Body of pancreas (tissue), 4 donors: ENCODE results near the gene RUNX2. TPM values are rescaled to one million over a fixed set of nuclear protein-coding genes. Genes with fewer than 3 reads are reported as not detected.

Source experiments
- ATAC-seq: fragments of 150-250 bp; one replicate; pipeline ENCODE4 v1.9.1; 2016
- DNase-seq, 4 donors: peaks; one replicate each; pipeline ENCODE4 v3.0.0-alpha.2; 2019
- H3K27ac ChIP-seq, 4 donors: fragments of 200-600 bp; sonication (generic); 1 replicate in 3 of 4; 2 replicates in 1 of 4; pipeline versions ENCODE4 v1.5.1 to v1.6.1; 2016 to 2019; ENCODE audit warnings: mild to moderate bottlenecking in 1 of 4, mixed read lengths in 1 of 4, moderate library complexity in 1 of 4
- H3K27me3 ChIP-seq, 2 donors: fragments of 200-600 bp; sonication (generic); one replicate each; pipeline ENCODE4 v1.6.0; 2016; ENCODE audit warnings: mild to moderate bottlenecking in 1 of 2
- H3K36me3 ChIP-seq, 2 donors: fragments of 200-600 bp; sonication (generic); replicated peaks in 1 of 2; 2 replicates each; pipeline ENCODE4 v1.5.1; 2016; ENCODE audit warnings: low read depth in 2 of 2; ENCODE audit not compliant: insufficient read depth in 1 of 2
- H3K4me1 ChIP-seq: fragments of 200-600 bp; sonication (generic); one replicate; pipeline ENCODE4 v1.6.0; 2016
- H3K4me3 ChIP-seq, 2 donors: fragments of 200-600 bp; sonication (generic); 1 replicate in 1 of 2; 2 replicates in 1 of 2; pipeline ENCODE4 v1.5.1; 2016 to 2019
- H3K9me3 ChIP-seq, 3 donors: fragments of 200-600 bp; sonication (generic); 1 replicate in 2 of 3; 2 replicates in 1 of 3; pipeline ENCODE4 v1.5.1; 2016
- CTCF ChIP-seq, 7 experiments: fragments of 450-650 bp in 4 of 7; fragments of 200-600 bp in 3 of 7; sonication (generic) in 3 of 7; IDR thresholded peaks; one replicate each; pipeline ENCODE4 v1.5.1; 2016 to 2019; ENCODE audit warnings: antibody characterized with exemption in 7 of 7
- POLR2A ChIP-seq, 3 donors: fragments of 450-650 bp; IDR thresholded peaks; one replicate each; pipeline ENCODE4 v1.6.1; 2016; ENCODE audit warnings: antibody characterized with exemption in 3 of 3, mild to moderate bottlenecking in 2 of 3
- WGBS, 2 donors: methylation state at CpG; one replicate each; pipeline ENCODE4 v1.1.5; 2017; 5-methylcytosine and 5-hydroxymethylcytosine counted together
- intact Hi-C: fragments of 100-400 bp; cut with DNase I; formaldehyde crosslinking; loops from one replicate; pipeline ENCODE4 v1.15.1; 2023
- total RNA-seq, 2 donors: library from RNA; depleted of rRNA; stranded (reverse); fragments of >200 nt; gene quantifications; one replicate each; pipeline ENCODE4 v1.1.0, GENCODE V29; 2016

RUNX2 gene
- total RNA-seq, 2 donors from 2014 or later: 0.33 to 1.0 TPM

GRCh38 chr6:45681860-45682511 lies 353.9 kb downstream of the RUNX2 start:
- Histone ChIP-seq H3K4me3 (no peak overlapping the region), H3K4me1 (no peaks in the 10 kb centered on the region), H3K9me3 (peaks cover 0 to 4% (median 0%) of the 10 kb centered on the region in 3 donors), H3K27ac (no peak overlapping the region), H3K27me3 (no peaks in the 10 kb centered on the region), H3K36me3 (no peaks in the 10 kb centered on the region)
- peak in 1 of 4 donors; percentile 68 for DNase-seq
- no peak for ATAC-seq
- no peak for TF ChIP-seq POLR2A (IDR thresholded peaks at IDR 0.05)
- no peak for TF ChIP-seq CTCF (IDR thresholded peaks at IDR 0.05)
- intact Hi-C loops: no loop called here
- 58 to 80% methylated on average over 4 of the region's 4 CpGs for WGBS, 2 donors

- TF ChIP-seq POLR2A (IDR thresholded peaks at IDR 0.05) (no peak), CTCF (IDR thresholded peaks at IDR 0.05) (no peak)
- Histone ChIP-seq H3K4me1 (no peaks in the 10 kb centered on the region), H3K4me3 (no peak overlapping the region), H3K9me3 (peaks cover 0 to 4% (median 0%) of the 10 kb centered on the region in 3 donors), H3K27ac (no peak overlapping the region), H3K27me3 (no peaks in the 10 kb centered on the region), H3K36me3 (no peaks in the 10 kb centered on the region)
- ATAC-seq (no peak), DNase-seq (no peak)
- intact Hi-C loops: no loop called here
These were observed 356.3 kb downstream of the RUNX2 start for GRCh38 chr6:45684476-45684875.

- no peaks in the 10 kb centered on the region for H3K27me3 ChIP-seq
- H3K4me3 ChIP-seq: no peak overlapping the region
- no peaks in the 10 kb centered on the region for H3K4me1 ChIP-seq
- peaks cover 0 to 4% (median 0%) of the 10 kb centered on the region in 3 donors for H3K9me3 ChIP-seq
- ATAC-seq: no peak
- DNase-seq: no peak
- H3K36me3 ChIP-seq: no peaks in the 10 kb centered on the region
- no peak for TF ChIP-seq POLR2A (IDR thresholded peaks at IDR 0.05)
- no peak for TF ChIP-seq CTCF (IDR thresholded peaks at IDR 0.05)
- intact Hi-C loops: no loop called here
- H3K27ac ChIP-seq: no peak overlapping the region
These were observed 356.9 kb downstream of the RUNX2 start for GRCh38 chr6:45685076-45685475.

GRCh38 chr6:45686841-45687569 lies 358.9 kb downstream of the RUNX2 start:
- H3K9me3 ChIP-seq: no peaks in the 10 kb centered on the region
- ATAC-seq (no peak), DNase-seq (no peak)
- WGBS, 2 donors: 72 to 78% methylated on average over 8 of the region's 8 CpGs
- TF ChIP-seq POLR2A (IDR thresholded peaks at IDR 0.05): no peak
- TF ChIP-seq CTCF (IDR thresholded peaks at IDR 0.05): no peak
- intact Hi-C loops: no loop called here
- H3K4me3 ChIP-seq: no peak overlapping the region
- H3K27ac ChIP-seq: no peak overlapping the region
- H3K4me1 ChIP-seq: no peaks in the 10 kb centered on the region
- no peaks in the 10 kb centered on the region for H3K27me3 ChIP-seq
- no peaks in the 10 kb centered on the region for H3K36me3 ChIP-seq

GRCh38 chr6:45687570-45687969 lies 359.4 kb downstream of the RUNX2 start:
- ATAC-seq: no peak
- Histone ChIP-seq H3K4me1 (no peaks in the 10 kb centered on the region), H3K27me3 (no peaks in the 10 kb centered on the region), H3K36me3 (no peaks in the 10 kb centered on the region), H3K9me3 (no peaks in the 10 kb centered on the region), H3K4me3 (no peak overlapping the region), H3K27ac (no peak overlapping the region)
- intact Hi-C loops: no loop called here
- TF ChIP-seq POLR2A (IDR thresholded peaks at IDR 0.05) (no peak), CTCF (IDR thresholded peaks at IDR 0.05) (no peak)
- DNase-seq: no peak
- 55 to 74% methylated on average over 9 of the region's 9 CpGs for whole genome bisulfite sequencing, 2 donors
